LNCaP clone FGC (cell line): Measurements from ENCODE around the gene TMEM131L.

Experiments
- DNase-seq: peaks from one replicate; pipeline ENCODE4 v3.0.0-alpha.2; 2011; ENCODE audit warnings: low read depth
- H3K4me3 ChIP-seq: 2 replicates; pipeline ENCODE4 v1.5.1; 2011; ENCODE audit warnings: mild to moderate bottlenecking, low read depth, low read length, control low read depth
- CTCF ChIP-seq: IDR thresholded peaks from 2 replicates; pipeline ENCODE4 v1.5.1; 2012; ENCODE audit warnings: mild to moderate bottlenecking; ENCODE audit not compliant: control insufficient read depth, insufficient read depth; ENCODE audit errors: extremely low read depth

TMEM131L gene

GRCh38 chr4:153612878-153613277, 146.7 kb downstream of the TMEM131L start:
- TF ChIP-seq CTCF: no peak
- no peak overlapping the region for H3K4me3 ChIP-seq
- peak; percentile 50 for DNase-seq

GRCh38 chr4:153616006-153616555, 149.9 kb downstream of the TMEM131L start:
- DNase-seq: no peak
- TF ChIP-seq CTCF: no peak
- no peak overlapping the region for H3K4me3 ChIP-seq

- H3K4me3 ChIP-seq: no peak overlapping the region
- DNase-seq: no peak
- no peak for TF ChIP-seq CTCF
These were observed 152.7 kb downstream of the TMEM131L start for GRCh38 chr4:153618833-153619232.

GRCh38 chr4:153619811-153620210, 153.7 kb downstream of the TMEM131L start:
- H3K4me3 ChIP-seq: no peak overlapping the region
- DNase-seq: no peak
- no peak for TF ChIP-seq CTCF

- H3K4me3 ChIP-seq: no peak overlapping the region
- no peak for DNase-seq
- TF ChIP-seq CTCF: no peak
These were observed 154.2 kb downstream of the TMEM131L start for GRCh38 chr4:153620352-153620751.

GRCh38 chr4:153622093-153622492, 155.9 kb downstream of the TMEM131L start:
- no peak overlapping the region for H3K4me3 ChIP-seq
- TF ChIP-seq CTCF: no peak
- DNase-seq: no peak

GRCh38 chr4:153622778-153623240, 156.6 kb downstream of the TMEM131L start:
- DNase-seq: no peak
- TF ChIP-seq CTCF: no peak

More at GRCh38 chr4:153622778-153623240, 156.6 kb downstream of the TMEM131L start:
- H3K4me3 ChIP-seq: no peak overlapping the region
